HG02588 (cell line): ENCODE measurements around the gene SBF2.

Source experiments
- ATAC-seq: cut with Tn5 transposase; IDR thresholded peaks from one replicate; pipeline ENCODE4 v1.9.1; 2021; ENCODE audit warnings: mild to moderate bottlenecking, moderate library complexity; ENCODE audit not compliant: unreplicated experiment

Gene SBF2

GRCh38 chr11:9825315-9825714, 468.7 kb downstream of the SBF2 start:
- no peak for ATAC-seq

GRCh38 chr11:9823887-9824385, 470.1 kb downstream of the SBF2 start:
- no peak for ATAC-seq

- ATAC-seq = no peak
Observed at GRCh38 chr11:9823439-9823838, 470.6 kb downstream of the SBF2 start.

- no peak for ATAC-seq
Observed at GRCh38 chr11:9821008-9821752, 472.8 kb downstream of the SBF2 start.

GRCh38 chr11:9820260-9820659, 473.8 kb downstream of the SBF2 start:
- no peak for ATAC-seq

- no peak for ATAC-seq
Observed at GRCh38 chr11:9817191-9817590, 476.8 kb downstream of the SBF2 start.

GRCh38 chr11:9815486-9816136, 478.4 kb downstream of the SBF2 start:
- ATAC-seq = no peak

- no peak for ATAC-seq
Observed at GRCh38 chr11:9814108-9814507, 479.9 kb downstream of the SBF2 start.

- no peak for ATAC-seq
Observed at GRCh38 chr11:9808943-9809342, 485.1 kb downstream of the SBF2 start.

GRCh38 chr11:9806946-9807687, 486.9 kb downstream of the SBF2 start:
- ATAC-seq = no peak

GRCh38 chr11:9804419-9804902, 489.6 kb downstream of the SBF2 start:
- no peak for ATAC-seq

GRCh38 chr11:9803685-9804418, 490.2 kb downstream of the SBF2 start:
- no peak for ATAC-seq

- ATAC-seq = no peak
Observed at GRCh38 chr11:9802291-9802861, 491.6 kb downstream of the SBF2 start.

- ATAC-seq = no peak
Observed at GRCh38 chr11:9799886-9800285, 494.1 kb downstream of the SBF2 start.

- no peak for ATAC-seq
Observed at GRCh38 chr11:9797300-9797699, 496.7 kb downstream of the SBF2 start.

GRCh38 chr11:9796854-9797253, 497.2 kb downstream of the SBF2 start:
- no peak for ATAC-seq

- ATAC-seq = no peak
Observed at GRCh38 chr11:9796266-9796665, 497.8 kb downstream of the SBF2 start.

GRCh38 chr11:9790703-9791102, 503.3 kb downstream of the SBF2 start:
- ATAC-seq = no peak

- ATAC-seq = no peak
Observed at GRCh38 chr11:9789910-9790309, 504.1 kb downstream of the SBF2 start.

GRCh38 chr11:9787981-9788521, 506.0 kb downstream of the SBF2 start:
- ATAC-seq = no peak
